ENCODE data around the gene GOLGB1.

The GOLGB1 gene

DNA sequence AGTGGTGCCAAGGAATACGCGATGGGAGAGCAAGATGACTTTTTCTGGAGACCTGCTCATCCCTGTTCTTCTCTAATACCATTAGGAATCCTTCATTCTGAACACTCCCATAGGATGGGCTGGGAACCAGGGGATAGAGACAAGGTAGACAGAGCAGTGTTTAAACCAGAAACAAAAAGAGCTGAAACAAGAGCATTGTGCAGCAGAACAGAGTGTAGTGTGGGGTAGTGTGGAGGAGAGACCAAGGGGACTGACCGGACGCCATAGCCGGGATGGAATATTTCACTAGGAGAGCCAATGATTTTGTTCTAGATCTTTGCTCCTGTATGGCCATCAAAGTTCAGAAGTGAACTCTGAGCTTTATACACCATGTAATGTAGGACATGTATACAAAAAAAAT lies 104.5 kb downstream of the GOLGB1 start:
- in situ Hi-C loops (cut with MboI; ENCODE audit: low sequenced_read_pairs): no loop called here

- in situ Hi-C loops (cut with MboI; ENCODE audit: low sequenced_read_pairs): no loop called here
Measured at GRCh38 chr3:121642601-121643314, 106.8 kb downstream of the GOLGB1 start.

GRCh38 chr3:121641127-121641526 lies 108.4 kb downstream of the GOLGB1 start:
- in situ Hi-C loops (cut with MboI; ENCODE audit: low sequenced_read_pairs): no loop called here

DNA sequence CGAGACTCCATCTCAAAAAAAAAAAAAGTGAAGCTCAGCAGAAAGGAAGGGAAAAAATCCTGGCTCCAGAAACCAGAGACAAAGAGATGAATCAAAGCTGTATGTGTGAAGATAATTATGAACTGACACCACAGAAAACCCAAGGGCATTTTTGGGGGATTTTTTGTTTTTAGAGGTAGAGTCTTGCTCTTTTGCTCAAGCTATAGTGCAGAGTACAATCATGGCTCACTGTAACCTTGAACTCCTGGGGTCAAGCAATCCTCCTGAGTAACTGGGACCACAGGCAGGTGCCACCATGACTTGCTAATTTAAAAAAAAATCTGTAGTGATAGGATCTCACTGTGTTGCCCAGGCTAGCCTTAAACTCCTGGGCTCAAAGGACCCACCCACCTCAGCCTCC lies 111.6 kb downstream of the GOLGB1 start:
- in situ Hi-C loops (cut with MboI; ENCODE audit: low sequenced_read_pairs): no loop called here

GRCh38 chr3:121630355-121630754 lies 119.2 kb downstream of the GOLGB1 start:
- in situ Hi-C loops (cut with MboI; ENCODE audit: low sequenced_read_pairs): no loop called here

- in situ Hi-C loops (cut with MboI; ENCODE audit: low sequenced_read_pairs): no loop called here
Measured at GRCh38 chr3:121629601-121630000, 119.9 kb downstream of the GOLGB1 start.

GRCh38 chr3:121627622-121628021 lies 121.9 kb downstream of the GOLGB1 start:
- in situ Hi-C loops (cut with MboI; ENCODE audit: low sequenced_read_pairs): no loop called here

DNA sequence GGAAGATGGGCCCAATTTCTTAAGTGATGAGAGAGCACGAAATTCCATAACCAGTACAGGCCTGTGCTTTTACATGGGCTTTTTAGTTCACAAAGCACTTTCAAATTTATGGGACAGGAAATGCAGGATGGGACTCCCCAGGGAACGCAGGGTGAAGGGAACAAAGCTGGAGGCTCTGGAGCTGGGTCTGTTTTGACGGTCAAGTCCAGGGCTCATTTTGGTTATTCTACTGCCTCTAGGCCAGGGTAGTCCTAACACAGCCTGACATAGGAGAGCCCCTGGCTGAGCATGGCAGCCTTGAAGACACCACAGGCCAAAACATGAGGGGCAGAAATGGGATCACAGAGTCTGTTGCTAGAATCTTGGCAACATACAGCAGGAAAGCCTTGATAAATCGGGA lies 122.3 kb downstream of the GOLGB1 start:
- in situ Hi-C loops (cut with MboI; ENCODE audit: low sequenced_read_pairs): no loop called here

- in situ Hi-C loops (cut with MboI; ENCODE audit: low sequenced_read_pairs): no loop called here
Measured at GRCh38 chr3:121626495-121626894, 123.0 kb downstream of the GOLGB1 start.

DNA sequence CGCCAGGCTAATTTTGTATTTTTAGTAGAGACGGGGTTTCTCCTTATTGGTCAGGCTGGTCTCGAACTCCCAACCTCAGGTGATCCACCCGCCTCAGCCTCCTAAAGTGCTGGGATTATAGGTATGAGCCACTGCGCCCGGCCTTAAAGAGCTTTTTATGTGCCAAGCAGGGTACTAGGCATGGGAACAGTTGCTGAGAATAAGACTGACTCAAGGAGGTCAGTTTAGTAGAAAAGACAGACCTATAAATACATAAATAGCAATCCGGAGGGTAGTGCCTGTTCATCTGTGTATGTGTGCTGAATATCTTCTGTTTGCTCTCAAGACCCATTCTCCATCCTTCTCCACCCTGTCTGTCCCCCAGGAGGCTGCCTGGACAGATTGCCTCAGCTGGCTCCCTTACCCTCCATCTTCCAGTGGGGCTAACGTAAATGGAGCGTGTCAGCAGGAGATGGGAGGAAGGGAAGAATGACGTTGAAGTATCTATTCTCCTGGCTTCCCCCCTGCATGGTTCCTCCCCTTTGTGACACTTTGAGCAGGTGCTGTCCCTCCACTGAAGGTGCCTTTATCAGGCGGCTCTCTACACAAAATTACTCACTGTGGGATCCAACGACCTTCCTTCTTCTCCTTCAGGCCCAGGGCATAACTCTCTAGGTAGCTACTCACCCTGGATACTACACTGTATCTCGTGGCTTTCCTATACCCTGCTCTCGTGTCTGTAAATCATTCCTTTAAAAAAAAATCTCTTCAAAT lies 125.2 kb downstream of the GOLGB1 start:
- in situ Hi-C loops (cut with MboI; ENCODE audit: low sequenced_read_pairs): no loop called here

- in situ Hi-C loops (cut with MboI; ENCODE audit: low sequenced_read_pairs): no loop called here
Measured at GRCh38 chr3:121621491-121621890, 128.1 kb downstream of the GOLGB1 start.

GRCh38 chr3:121619691-121620090 lies 129.8 kb downstream of the GOLGB1 start:
- in situ Hi-C loops (cut with MboI; ENCODE audit: low sequenced_read_pairs): no loop called here
